GM10266 (cell line): ENCODE results near the gene ATOH8.

Experiments used
- DNase-seq: peaks from one replicate; pipeline ENCODE4 v3.0.0; 2012; ENCODE audit errors: extremely low spot score
- TF ChIP-seq, protein P1 (sequence below): IDR thresholded peaks from 2 replicates; pipeline ENCODE4 v1.5.1; 2012; ENCODE audit warnings: mild to moderate bottlenecking, low read depth; ENCODE audit not compliant: control insufficient read depth, insufficient read depth; ENCODE audit errors: missing control alignments

Gene ATOH8

DNA sequence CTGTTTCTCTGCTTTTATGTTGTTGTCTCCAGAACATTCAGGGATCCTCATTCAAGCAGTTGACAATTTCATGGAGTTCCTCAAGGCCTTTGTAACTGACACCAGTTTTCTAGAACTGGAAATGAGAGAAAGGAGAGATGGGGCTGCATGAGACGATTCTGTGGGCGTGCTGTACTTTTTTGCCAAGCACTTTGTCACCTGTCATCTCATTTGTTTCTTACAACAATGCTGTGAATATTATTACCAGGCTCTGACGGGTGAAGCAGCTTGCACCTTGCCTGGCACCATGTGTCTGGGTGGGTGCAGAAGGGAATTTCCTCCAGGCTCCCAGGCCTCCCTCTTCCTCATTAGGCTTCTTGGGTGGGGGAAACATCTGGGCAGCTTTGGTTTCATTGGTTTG lies 22.2 kb upstream of the ATOH8 start:
- DNase-seq = no peak
- TF ChIP-seq, protein P1, sequence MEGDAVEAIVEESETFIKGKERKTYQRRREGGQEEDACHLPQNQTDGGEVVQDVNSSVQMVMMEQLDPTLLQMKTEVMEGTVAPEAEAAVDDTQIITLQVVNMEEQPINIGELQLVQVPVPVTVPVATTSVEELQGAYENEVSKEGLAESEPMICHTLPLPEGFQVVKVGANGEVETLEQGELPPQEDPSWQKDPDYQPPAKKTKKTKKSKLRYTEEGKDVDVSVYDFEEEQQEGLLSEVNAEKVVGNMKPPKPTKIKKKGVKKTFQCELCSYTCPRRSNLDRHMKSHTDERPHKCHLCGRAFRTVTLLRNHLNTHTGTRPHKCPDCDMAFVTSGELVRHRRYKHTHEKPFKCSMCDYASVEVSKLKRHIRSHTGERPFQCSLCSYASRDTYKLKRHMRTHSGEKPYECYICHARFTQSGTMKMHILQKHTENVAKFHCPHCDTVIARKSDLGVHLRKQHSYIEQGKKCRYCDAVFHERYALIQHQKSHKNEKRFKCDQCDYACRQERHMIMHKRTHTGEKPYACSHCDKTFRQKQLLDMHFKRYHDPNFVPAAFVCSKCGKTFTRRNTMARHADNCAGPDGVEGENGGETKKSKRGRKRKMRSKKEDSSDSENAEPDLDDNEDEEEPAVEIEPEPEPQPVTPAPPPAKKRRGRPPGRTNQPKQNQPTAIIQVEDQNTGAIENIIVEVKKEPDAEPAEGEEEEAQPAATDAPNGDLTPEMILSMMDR = no peak

DNA sequence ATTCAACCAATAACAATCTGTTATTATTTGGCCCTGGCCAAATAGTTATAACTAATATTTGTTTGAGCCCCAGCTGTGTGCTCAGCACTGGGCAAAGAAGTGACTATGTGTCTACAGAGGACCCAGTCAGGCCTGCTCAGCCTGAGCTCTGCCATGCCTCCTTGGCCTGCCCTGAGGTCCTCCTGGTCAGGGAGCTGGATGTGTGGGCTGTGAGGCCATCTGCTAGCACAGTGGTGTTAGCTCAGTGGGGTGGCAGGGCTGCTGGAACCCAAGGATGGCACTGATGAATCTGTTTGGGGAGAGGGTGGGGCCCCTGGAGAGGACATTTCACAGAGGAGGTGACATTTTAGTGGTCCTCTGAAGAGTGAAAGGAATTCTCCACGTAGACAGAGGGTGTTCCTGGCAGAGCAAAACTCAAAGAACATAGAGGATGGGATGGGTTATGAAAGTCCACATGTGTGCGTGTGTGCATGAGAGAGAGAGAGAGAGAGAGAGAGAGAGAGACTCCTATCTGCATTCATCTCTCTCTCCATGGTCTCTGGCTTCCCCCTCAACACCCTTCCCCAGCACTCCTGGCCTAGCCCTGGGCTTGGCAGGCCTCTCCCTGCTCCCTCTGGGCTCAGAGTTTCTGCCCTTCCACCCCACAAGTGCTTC lies 21.2 kb upstream of the ATOH8 start:
- TF ChIP-seq, protein P1 = no peak
- DNase-seq = no peak

DNA sequence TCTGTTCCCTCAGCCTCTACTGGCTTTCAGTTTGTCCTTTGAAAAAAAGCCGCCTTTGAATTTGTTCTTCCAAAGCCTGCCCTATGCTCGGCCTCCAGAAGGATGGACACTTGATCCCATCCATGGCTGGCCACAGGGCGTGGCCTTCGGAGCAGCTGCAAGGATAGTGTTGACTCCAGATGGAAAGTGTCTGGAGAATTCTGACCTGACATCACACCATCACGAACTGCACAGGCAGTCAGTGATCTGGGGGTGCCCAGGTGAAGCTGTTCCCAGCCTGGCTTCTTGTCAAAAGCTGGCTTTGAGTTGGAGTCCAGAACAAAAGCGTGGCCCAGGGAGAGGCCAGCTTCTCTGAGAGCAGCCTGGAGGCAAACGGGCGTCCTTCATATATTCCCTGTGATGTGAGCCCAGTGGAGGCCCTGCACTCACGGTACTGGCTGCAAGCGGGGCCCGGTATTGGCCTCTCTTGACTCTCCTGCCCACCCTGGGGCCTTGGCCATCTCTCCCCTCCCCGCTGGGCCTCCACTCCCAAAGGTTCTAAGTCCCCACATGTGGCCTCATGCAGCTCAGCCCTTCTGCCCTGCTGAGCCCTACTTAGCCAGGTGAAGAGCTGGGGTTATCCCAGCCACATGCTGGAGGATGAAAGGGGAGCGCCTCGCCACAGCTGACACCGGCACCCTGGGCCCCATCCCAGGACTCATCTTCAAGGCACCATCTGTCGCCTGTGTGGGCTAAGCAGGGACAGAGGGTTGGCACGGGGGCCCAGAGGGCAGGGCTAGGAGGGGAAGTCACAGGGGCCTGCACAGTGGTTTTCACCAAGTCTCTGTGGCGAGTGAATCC lies 20.4 kb upstream of the ATOH8 start:
- TF ChIP-seq, protein P1 = no peak
- DNase-seq = no peak

DNA sequence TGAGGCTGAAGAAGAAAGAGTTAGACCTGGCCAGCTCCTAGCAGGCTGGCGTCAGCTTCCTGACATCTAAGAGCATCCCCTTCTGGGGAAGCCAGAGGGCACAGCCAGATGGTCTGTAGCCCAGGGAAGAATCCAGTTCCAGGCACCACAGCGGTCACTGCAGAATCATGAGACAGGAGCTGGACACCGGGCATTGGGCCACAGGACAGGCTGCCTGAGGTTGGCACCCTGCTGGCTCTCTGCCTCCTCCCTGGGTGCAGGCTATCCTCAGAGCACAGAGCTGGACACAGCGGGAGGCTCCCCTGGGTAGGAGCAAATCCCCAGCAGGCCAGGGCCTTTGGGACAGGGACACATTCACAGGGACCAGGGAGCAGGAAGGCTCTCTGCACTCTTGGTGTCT lies 19.8 kb upstream of the ATOH8 start:
- DNase-seq = no peak
- TF ChIP-seq, protein P1 = no peak

DNA sequence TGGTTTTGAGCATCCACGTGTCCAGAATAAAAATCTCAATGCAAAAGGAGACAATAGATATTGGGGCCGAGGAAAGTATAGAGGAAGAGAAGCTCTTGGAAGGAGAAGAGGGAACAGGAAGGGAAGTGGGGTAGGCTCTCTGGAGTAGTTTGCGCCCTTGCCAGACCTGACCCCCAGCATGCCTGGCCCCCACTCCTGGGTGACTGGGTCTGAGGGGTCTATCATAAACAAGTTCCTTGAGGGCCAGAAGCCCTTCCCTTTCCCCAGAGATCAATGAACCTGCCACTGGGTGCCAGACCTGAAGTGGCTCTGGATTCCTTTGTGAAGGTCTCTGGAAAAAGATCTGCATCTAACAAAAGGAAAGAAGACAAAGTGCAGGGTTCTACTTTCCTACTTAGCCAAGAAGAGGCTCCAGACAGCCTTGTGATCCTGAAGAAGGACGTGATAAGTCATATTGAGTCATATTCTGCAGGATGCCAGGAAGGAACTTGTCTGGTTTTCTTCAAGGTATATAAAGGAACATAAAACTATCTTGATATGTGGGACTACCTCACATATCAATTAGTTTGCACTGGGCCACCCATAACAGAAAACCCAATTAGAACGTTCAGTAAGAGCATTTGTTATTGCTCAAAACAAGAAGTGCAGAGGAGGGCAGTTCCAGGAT lies 18.7 kb upstream of the ATOH8 start:
- no peak for DNase-seq
- TF ChIP-seq, protein P1 = no peak

DNA sequence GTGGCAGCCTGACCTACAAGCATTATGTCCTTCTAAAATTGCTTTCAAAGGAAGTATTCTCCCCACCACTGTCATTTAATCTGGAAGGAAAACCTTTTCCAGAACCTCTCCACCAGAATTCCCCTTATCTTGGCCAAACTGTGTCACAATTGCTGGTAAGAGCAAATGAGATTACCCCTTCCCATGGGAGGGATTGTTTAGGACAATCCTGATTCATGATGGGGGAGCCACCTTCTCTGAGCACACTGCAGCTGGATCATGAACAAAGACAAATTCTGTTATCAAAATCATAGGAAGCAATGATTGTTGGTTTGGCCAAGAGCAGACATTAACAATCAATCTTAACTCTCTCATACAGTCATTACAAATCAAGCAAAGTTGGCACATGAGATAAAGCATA lies 18.1 kb upstream of the ATOH8 start:
- no peak for DNase-seq
- TF ChIP-seq, protein P1 = no peak
